ENCODE results near the gene NCAPG2. TPM values are rescaled to one million over a fixed set of nuclear protein-coding genes. Genes with fewer than 3 reads are reported as not detected.
"Not testable (repeated sequence)": the region's sequence is repeated elsewhere in the genome, so short reads cannot be mapped to it uniquely, and the experiment has no call there.

The NCAPG2 gene
- polyA plus RNA-seq, 2 of the 4 experiments (the other 2 are of a cell fraction), result 53.8 to 63.0 TPM

DNA sequence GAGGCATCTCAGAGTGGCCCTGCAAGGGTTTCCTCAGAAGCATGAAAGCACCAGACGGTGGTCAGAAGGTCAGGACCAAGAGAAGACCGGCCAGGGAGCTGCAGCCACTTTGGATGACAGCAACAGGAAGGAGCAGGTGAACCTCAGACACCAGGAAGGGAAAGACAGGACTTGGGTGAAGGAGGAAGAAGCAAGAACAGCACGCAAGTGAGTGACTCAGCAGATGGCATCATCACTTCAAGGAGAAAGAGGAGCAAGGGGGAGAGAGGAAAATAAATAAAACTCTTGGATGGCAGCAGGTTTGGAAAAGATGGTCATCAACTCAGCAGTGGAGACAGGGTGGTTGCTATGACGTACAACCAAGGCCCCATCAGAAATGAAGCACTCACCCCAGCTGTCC, 31.6 kb downstream of the NCAPG2 start:
- Histone ChIP-seq H3K27ac (peak overlapping the region; percentile 71 to 74), H3K9me3 (no peaks in the 10 kb centered on the region), H3K4me1 (peaks cover 15% of the 10 kb centered on the region), H3K4me2 (peak overlapping the region; percentile 40; the same call in 2 of the 3 replicates), H3K4me3 (no peak overlapping the region)
- TF ChIP-seq, protein P1, sequence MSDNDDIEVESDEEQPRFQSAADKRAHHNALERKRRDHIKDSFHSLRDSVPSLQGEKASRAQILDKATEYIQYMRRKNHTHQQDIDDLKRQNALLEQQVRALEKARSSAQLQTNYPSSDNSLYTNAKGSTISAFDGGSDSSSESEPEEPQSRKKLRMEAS (IDR thresholded peaks at IDR 0.05), result no peak
- TF ChIP-seq MAFK (IDR thresholded peaks at IDR 0.05; ENCODE audit: partially characterized antibody) (peak; percentile 63), FOSL2 (IDR thresholded peaks at IDR 0.05) (peak; percentile 22; the same call in 1 of the 2 replicates), FOSL2 (CRISPR knock-in tag; IDR thresholded peaks at IDR 0.05) (no peak), MAZ (IDR thresholded peaks at IDR 0.05; ENCODE audit: borderline replicate concordance, low read depth, low read length) (no peak), HOXB13 (CRISPR knock-in tag; IDR thresholded peaks at IDR 0.05; ENCODE audit: low read depth) (no peak), GATA3 (IDR thresholded peaks at IDR 0.05; ENCODE audit: borderline replicate concordance) (no peak)
- TF ChIP-seq, protein P2, sequence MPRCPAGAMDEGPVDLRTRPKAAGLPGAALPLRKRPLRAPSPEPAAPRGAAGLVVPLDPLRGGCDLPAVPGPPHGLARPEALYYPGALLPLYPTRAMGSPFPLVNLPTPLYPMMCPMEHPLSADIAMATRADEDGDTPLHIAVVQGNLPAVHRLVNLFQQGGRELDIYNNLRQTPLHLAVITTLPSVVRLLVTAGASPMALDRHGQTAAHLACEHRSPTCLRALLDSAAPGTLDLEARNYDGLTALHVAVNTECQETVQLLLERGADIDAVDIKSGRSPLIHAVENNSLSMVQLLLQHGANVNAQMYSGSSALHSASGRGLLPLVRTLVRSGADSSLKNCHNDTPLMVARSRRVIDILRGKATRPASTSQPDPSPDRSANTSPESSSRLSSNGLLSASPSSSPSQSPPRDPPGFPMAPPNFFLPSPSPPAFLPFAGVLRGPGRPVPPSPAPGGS (IDR thresholded peaks at IDR 0.05), result no peak
- CTCF ChIA-PET, result interaction anchor here (0.9 to 1.0 kb wide), 2 partner anchors 14 to 304 kb away, joined by 3 to 4 read pairs; no protein-coding TSS in a partner anchor
- POLR2A ChIA-PET, result no interaction called here
- DNase-seq (ENCODE audit: low read depth in 1 of 2, low spot score in 1 of 2), result peak in 1 of 2 experiments; percentile 66
- WGBS (ENCODE audit: missing lambda C conversion rate), result 36% methylated on average over 4 of the region's 4 CpGs
- no peak for FAIRE-seq
- ATAC-seq, result peak; percentile 78 to 85; a peak in 5 of 6 replicates

DNA sequence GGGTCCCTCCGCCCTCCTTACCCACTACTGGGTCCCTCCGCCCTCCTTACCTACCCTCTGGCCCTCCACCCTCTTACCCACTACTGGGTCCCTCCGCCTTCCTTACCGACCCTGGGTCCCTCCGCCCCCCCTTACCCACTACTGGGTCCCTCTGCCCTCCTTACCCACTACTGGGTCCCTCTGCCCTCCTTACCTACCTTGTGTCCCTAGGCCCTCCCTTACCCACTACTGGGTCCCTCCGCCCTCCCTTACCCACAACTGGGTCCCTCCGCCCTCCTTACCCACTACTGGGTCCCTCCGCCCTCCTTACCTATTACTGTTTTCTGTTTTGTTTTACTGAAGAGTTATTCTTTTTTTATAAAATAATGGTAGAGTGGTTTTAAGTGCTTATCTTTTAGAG, 36.5 kb downstream of the NCAPG2 start:
- POLR2A ChIA-PET; ATAC-seq; H3K4me1 ChIP-seq; H3K9me3 ChIP-seq; H3K4me3 ChIP-seq; CTCF ChIA-PET; FAIRE-seq; H3K4me2 ChIP-seq; DNase-seq (ENCODE audit: low read depth in 1 of 2, low spot score in 1 of 2); H3K27ac ChIP-seq: not testable (repeated sequence)
- 92% methylated on average over 7 of the region's 8 CpGs for WGBS (ENCODE audit: missing lambda C conversion rate)

DNA sequence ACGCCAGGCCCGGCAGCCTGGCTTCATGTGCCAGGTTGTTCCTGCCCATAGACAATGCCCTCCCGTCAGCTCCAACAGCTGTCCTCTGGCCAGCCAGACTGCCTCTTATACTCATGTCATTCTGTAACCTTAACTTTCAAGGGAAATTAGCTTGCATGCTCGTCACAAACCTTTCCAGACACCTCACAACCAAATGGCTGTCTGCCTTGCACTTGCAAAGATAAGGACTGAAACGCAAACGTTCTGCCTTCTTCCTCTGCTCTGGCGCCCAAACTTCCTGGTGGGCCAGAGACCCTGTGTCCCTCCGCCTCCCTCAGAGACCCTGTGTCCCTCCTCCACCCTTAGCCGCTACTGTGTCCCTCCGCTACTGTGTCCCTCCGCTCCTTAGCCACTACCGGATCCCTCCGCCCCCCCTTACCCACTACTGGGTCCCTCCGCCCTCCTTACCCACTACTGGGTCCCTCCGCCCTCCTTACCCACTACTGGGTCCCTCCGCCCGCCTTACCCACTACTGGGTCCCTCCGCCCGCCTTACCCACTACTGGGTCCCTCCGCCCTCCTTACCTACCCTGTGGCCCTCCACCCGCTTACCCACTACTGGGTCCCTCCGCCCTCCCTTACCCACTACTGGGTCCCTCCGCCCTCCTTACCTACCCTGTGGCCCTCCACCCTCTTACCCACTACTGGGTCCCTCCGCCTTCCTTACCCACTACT, 37.5 kb downstream of the NCAPG2 start:
- CTCF ChIA-PET, result interaction anchor here (1.0 kb wide), 1 partner anchor 9 kb away, joined by 3 read pairs; no protein-coding TSS in a partner anchor
- H3K4me2 ChIP-seq; H3K27ac ChIP-seq; POLR2A ChIA-PET; H3K4me1 ChIP-seq; H3K9me3 ChIP-seq; H3K4me3 ChIP-seq; ATAC-seq; FAIRE-seq; DNase-seq (ENCODE audit: low read depth in 1 of 2, low spot score in 1 of 2): not testable (repeated sequence)
- WGBS (ENCODE audit: missing lambda C conversion rate), result 96% methylated on average over 15 of the region's 24 CpGs

DNA sequence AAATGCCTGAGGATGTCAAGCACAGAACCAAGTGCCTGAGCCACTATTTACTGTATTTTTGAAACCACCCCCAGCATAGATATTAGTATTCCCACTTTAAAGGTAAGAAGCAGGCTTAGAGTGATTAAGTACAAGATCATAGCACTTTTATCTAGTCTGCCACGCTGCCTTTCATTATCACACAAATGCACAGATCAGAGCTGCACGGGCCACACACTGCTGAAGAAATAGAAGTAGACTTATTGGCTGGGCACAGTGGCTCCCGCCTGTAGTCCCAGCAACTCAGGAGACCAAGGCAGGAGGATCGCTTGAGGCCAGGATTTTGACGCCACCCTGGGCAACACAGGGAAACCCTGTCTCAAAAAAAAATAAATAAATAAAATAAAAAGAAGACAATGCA, 38.2 kb downstream of the NCAPG2 start:
- 95% methylated on average over 5 of the region's 5 CpGs for WGBS (ENCODE audit: missing lambda C conversion rate)
- no peak for ATAC-seq
- CTCF ChIA-PET, result interaction anchor here (1.0 kb wide), 1 partner anchor 9 kb away, joined by 3 read pairs; no protein-coding TSS in a partner anchor

More for the DNA sequence above, 38.2 kb downstream of the NCAPG2 start:
- POLR2A ChIA-PET, result no interaction called here
- no peaks in the 10 kb centered on the region for H3K9me3 ChIP-seq
- H3K4me1 ChIP-seq, result no peaks in the 10 kb centered on the region
- no peak for TF ChIP-seq NPAS2 (CRISPR knock-in tag; IDR thresholded peaks at IDR 0.05; ENCODE audit: borderline replicate concordance)
- TF ChIP-seq CHD2 (IDR thresholded peaks at IDR 0.05; ENCODE audit: low read length, partially characterized antibody), result no peak
- no peak for TF ChIP-seq MAZ (IDR thresholded peaks at IDR 0.05; ENCODE audit: borderline replicate concordance, low read depth, low read length)
- TF ChIP-seq MYC (IDR thresholded peaks at IDR 0.05; ENCODE audit: borderline replicate concordance, low read length), result no peak
- no peak for TF ChIP-seq JUN (IDR thresholded peaks at IDR 0.05)
- TF ChIP-seq, protein P3, sequence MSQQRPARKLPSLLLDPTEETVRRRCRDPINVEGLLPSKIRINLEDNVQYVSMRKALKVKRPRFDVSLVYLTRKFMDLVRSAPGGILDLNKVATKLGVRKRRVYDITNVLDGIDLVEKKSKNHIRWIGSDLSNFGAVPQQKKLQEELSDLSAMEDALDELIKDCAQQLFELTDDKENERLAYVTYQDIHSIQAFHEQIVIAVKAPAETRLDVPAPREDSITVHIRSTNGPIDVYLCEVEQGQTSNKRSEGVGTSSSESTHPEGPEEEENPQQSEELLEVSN (IDR thresholded peaks at IDR 0.05; ENCODE audit: borderline replicate concordance, low read depth), result no peak
- TF ChIP-seq, protein P2 (IDR thresholded peaks at IDR 0.05), result no peak
- TF ChIP-seq, protein P4, sequence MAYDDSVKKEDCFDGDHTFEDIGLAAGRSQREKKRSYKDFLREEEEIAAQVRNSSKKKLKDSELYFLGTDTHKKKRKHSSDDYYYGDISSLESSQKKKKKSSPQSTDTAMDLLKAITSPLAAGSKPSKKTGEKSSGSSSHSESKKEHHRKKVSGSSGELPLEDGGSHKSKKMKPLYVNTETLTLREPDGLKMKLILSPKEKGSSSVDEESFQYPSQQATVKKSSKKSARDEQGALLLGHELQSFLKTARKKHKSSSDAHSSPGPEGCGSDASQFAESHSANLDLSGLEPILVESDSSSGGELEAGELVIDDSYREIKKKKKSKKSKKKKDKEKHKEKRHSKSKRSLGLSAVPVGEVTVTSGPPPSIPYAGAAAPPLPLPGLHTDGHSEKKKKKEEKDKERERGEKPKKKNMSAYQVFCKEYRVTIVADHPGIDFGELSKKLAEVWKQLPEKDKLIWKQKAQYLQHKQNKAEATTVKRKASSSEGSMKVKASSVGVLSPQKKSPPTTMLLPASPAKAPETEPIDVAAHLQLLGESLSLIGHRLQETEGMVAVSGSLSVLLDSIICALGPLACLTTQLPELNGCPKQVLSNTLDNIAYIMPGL (CRISPR knock-in tag; IDR thresholded peaks at IDR 0.05; ENCODE audit: borderline replicate concordance), result no peak
- TF ChIP-seq, protein P5, sequence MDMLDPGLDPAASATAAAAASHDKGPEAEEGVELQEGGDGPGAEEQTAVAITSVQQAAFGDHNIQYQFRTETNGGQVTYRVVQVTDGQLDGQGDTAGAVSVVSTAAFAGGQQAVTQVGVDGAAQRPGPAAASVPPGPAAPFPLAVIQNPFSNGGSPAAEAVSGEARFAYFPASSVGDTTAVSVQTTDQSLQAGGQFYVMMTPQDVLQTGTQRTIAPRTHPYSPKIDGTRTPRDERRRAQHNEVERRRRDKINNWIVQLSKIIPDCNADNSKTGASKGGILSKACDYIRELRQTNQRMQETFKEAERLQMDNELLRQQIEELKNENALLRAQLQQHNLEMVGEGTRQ (IDR thresholded peaks at IDR 0.05), result no peak
- TF ChIP-seq FOXS1 (CRISPR knock-in tag; IDR thresholded peaks at IDR 0.05), result no peak
- TF ChIP-seq NFE2L2 (conservative IDR thresholded peaks at IDR 0.05; ENCODE audit: low read length), result no peak
- no peak for TF ChIP-seq CHD4 (IDR thresholded peaks at IDR 0.05; ENCODE audit: borderline replicate concordance)
- no peak for TF ChIP-seq BHLHE40 (IDR thresholded peaks at IDR 0.05; ENCODE audit: low read depth, low read length)
- no peak for TF ChIP-seq SMC3 (IDR thresholded peaks at IDR 0.05)
- H3K4me2 ChIP-seq, result no peak overlapping the region
- no peak overlapping the region for H3K4me3 ChIP-seq
- DNase-seq (ENCODE audit: low read depth in 1 of 2, low spot score in 1 of 2), result no peak
- no peak for FAIRE-seq
- no peak overlapping the region for H3K27ac ChIP-seq
